GM21723 (cell line): ENCODE data around the gene ATP6V0A1.
"Not testable (repeated sequence)": the region's sequence is repeated elsewhere in the genome, so short reads cannot be mapped to it uniquely, and the experiment has no call there.

Source experiments
- ATAC-seq: cut with Tn5 transposase; IDR thresholded peaks from one replicate; pipeline ENCODE4 v1.9.1; 2021; ENCODE audit warnings: mild to moderate bottlenecking, moderate library complexity; ENCODE audit not compliant: unreplicated experiment

ATP6V0A1 gene

GRCh38 chr17:42458497-42459255 lies at the start of gene ATP6V0A1:
Gene ATP6V0A1, plus strand, starts transcription at chr17:42458878. Its CDS starts 2,017 bp downstream, at chr17:42460895.
- peak; percentile 60 for ATAC-seq

GRCh38 chr17:42409523-42410318 lies 49.0 kb upstream of the ATP6V0A1 start:
- ATAC-seq: no peak

- no peak for ATAC-seq
Observed at GRCh38 chr17:42410319-42410685, 48.4 kb upstream of the ATP6V0A1 start.

GRCh38 chr17:42411361-42411760 lies 47.3 kb upstream of the ATP6V0A1 start:
- ATAC-seq: no peak

- no peak for ATAC-seq
Observed at GRCh38 chr17:42411905-42412679, 46.6 kb upstream of the ATP6V0A1 start.

- ATAC-seq: no peak
Observed at GRCh38 chr17:42413464-42414040, 45.1 kb upstream of the ATP6V0A1 start.

GRCh38 chr17:42414704-42415409 lies 43.8 kb upstream of the ATP6V0A1 start:
- ATAC-seq: no peak

- not testable (repeated sequence) for ATAC-seq
Observed at GRCh38 chr17:42417981-42418380, 40.7 kb upstream of the ATP6V0A1 start.

GRCh38 chr17:42421136-42421506 lies 37.6 kb upstream of the ATP6V0A1 start:
- no peak for ATAC-seq

GRCh38 chr17:42421507-42422338 lies 37.0 kb upstream of the ATP6V0A1 start:
- no peak for ATAC-seq

- no peak for ATAC-seq
Observed at GRCh38 chr17:42422412-42422957, 36.2 kb upstream of the ATP6V0A1 start.

GRCh38 chr17:42422958-42423712 lies 35.5 kb upstream of the ATP6V0A1 start, which contains the start of gene CAVIN1:
Gene CAVIN1, minus strand, starts transcription at chr17:42423256. Its CDS starts 159 bp downstream, at chr17:42423097.
- ATAC-seq: no peak

- no peak for ATAC-seq
Observed at GRCh38 chr17:42423766-42424165, 34.9 kb upstream of the ATP6V0A1 start.

- no peak for ATAC-seq
Observed at GRCh38 chr17:42424991-42425610, 33.6 kb upstream of the ATP6V0A1 start.

- ATAC-seq: no peak
Observed at GRCh38 chr17:42428141-42428944, 30.3 kb upstream of the ATP6V0A1 start.

- ATAC-seq: no peak
Observed at GRCh38 chr17:42429726-42430447, 28.8 kb upstream of the ATP6V0A1 start.
